Body of pancreas (tissue), 4 donors: Measurements from ENCODE around the gene DUOXA1. TPM values are rescaled to one million over a fixed set of nuclear protein-coding genes. Genes with fewer than 3 reads are reported as not detected.
"Not testable (repeated sequence)": the region's sequence is repeated elsewhere in the genome, so short reads cannot be mapped to it uniquely, and the experiment has no call there.

Source experiments
- ATAC-seq: fragments of 150-250 bp; one replicate; pipeline ENCODE4 v1.9.1; 2016
- DNase-seq, 4 donors: peaks; one replicate each; pipeline ENCODE4 v3.0.0-alpha.2; 2019
- H3K27ac ChIP-seq, 4 donors: fragments of 200-600 bp; sonication (generic); 1 replicate in 3 of 4; 2 replicates in 1 of 4; pipeline versions ENCODE4 v1.5.1 to v1.6.1; 2016 to 2019; ENCODE audit warnings: mild to moderate bottlenecking in 1 of 4, mixed read lengths in 1 of 4, moderate library complexity in 1 of 4
- H3K27me3 ChIP-seq, 2 donors: fragments of 200-600 bp; sonication (generic); one replicate each; pipeline ENCODE4 v1.6.0; 2016; ENCODE audit warnings: mild to moderate bottlenecking in 1 of 2
- H3K36me3 ChIP-seq, 2 donors: fragments of 200-600 bp; sonication (generic); replicated peaks in 1 of 2; 2 replicates each; pipeline ENCODE4 v1.5.1; 2016; ENCODE audit warnings: low read depth in 2 of 2; ENCODE audit not compliant: insufficient read depth in 1 of 2
- H3K4me1 ChIP-seq: fragments of 200-600 bp; sonication (generic); one replicate; pipeline ENCODE4 v1.6.0; 2016
- H3K4me3 ChIP-seq, 2 donors: fragments of 200-600 bp; sonication (generic); 1 replicate in 1 of 2; 2 replicates in 1 of 2; pipeline ENCODE4 v1.5.1; 2016 to 2019
- H3K9me3 ChIP-seq, 3 donors: fragments of 200-600 bp; sonication (generic); 1 replicate in 2 of 3; 2 replicates in 1 of 3; pipeline ENCODE4 v1.5.1; 2016
- POLR2A ChIP-seq, 3 donors: fragments of 450-650 bp; IDR thresholded peaks; one replicate each; pipeline ENCODE4 v1.6.1; 2016; ENCODE audit warnings: antibody characterized with exemption in 3 of 3, mild to moderate bottlenecking in 2 of 3
- WGBS, 2 donors: methylation state at CpG; one replicate each; pipeline ENCODE4 v1.1.5; 2017; 5-methylcytosine and 5-hydroxymethylcytosine counted together
- intact Hi-C: fragments of 100-400 bp; cut with DNase I; formaldehyde crosslinking; loops from one replicate; pipeline ENCODE4 v1.15.1; 2023
- total RNA-seq, 2 donors: library from RNA; depleted of rRNA; stranded (reverse); fragments of >200 nt; gene quantifications; one replicate each; pipeline ENCODE4 v1.1.0, GENCODE V29; 2016

DUOXA1 gene
- total RNA-seq, 2 donors from 2014 or later: not detected

DNA sequence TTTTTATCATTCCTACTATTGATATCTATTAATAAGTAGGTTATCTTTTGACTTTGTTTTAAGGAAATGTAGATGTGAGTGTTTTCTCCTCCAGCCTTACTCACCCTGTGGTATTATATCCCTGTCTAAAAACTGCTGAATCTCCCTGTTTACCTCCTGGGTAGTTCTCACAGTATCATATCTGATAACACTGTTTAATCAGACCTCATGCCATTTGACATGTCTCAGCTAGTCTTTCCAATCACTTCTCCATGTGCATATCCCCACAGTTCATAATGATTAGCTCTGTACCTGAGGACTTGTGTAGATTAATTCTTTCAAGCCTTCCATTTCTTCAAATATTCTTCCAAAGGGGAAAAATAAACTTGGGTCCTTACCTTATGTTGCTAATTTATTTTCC, 46.5 kb downstream of the DUOXA1 start:
- H3K36me3 ChIP-seq: no peaks in the 10 kb centered on the region
- intact Hi-C loops: no loop called here
- H3K4me1 ChIP-seq: peaks cover 28% of the 10 kb centered on the region
- no peak for DNase-seq
- H3K27ac ChIP-seq: no peak overlapping the region
- TF ChIP-seq POLR2A (IDR thresholded peaks at IDR 0.05): no peak
- no peaks in the 10 kb centered on the region for H3K9me3 ChIP-seq
- no peak overlapping the region for H3K4me3 ChIP-seq
- no peak for ATAC-seq
- H3K27me3 ChIP-seq: no peaks in the 10 kb centered on the region

DNA sequence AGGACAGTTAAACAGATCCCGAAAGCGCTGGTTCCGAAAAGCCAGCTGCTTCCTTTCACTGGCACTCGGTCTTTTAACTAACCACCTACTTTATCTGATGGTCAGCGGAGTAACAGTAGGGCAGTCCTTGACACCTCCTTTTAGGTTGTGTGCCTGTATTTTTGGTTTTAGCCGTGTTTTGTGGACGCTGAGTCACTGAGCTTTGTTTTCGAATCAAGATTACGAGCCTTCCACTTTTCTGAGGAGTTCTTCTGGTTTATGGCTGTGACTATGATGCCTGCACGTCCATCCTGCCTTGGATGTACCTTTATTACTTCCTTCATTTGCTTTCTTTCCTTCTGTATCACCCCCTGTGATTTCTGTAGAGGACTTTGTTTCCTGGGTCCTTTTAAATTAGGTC, 47.3 kb downstream of the DUOXA1 start:
- H3K4me3 ChIP-seq, H3K27ac ChIP-seq, ATAC-seq, H3K9me3 ChIP-seq, H3K27me3 ChIP-seq, intact Hi-C loops, H3K36me3 ChIP-seq, DNase-seq: not testable (repeated sequence)
- WGBS, 2 donors: 80 to 90% methylated on average over 5 to 6 of the region's 10 CpGs
- peaks cover 36% of the 10 kb centered on the region for H3K4me1 ChIP-seq

DNA sequence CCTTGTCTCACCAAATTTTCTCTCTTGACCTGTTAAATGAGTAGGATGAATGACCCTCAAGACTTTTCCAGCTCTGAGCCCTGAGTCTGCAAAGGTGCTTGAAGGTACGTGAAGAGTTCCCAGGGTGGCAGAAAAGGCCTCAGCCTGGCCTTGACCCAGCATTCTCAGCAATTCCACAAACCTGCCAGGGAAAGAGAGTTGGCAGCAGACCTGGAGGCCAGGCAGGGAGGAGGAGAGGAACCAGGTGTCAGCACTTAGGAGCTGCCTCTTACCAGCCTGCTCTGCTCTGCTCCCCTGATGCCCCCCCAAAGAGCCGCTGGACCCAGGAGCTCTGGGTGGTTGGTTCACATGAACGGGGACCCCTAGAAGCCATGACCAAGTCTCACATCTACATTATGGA, 49.1 kb downstream of the DUOXA1 start:
- intact Hi-C loops, H3K4me3 ChIP-seq, H3K27ac ChIP-seq, H3K36me3 ChIP-seq, H3K27me3 ChIP-seq, H3K9me3 ChIP-seq: not testable (repeated sequence)
- peak; percentile 39 for ATAC-seq
- peak; percentile 20 to 37 (median 26) for DNase-seq
- WGBS, 2 donors: 80 to 81% methylated on average over 2 to 3 of the region's 3 CpGs
- H3K4me1 ChIP-seq: peaks cover 40% of the 10 kb centered on the region

DNA sequence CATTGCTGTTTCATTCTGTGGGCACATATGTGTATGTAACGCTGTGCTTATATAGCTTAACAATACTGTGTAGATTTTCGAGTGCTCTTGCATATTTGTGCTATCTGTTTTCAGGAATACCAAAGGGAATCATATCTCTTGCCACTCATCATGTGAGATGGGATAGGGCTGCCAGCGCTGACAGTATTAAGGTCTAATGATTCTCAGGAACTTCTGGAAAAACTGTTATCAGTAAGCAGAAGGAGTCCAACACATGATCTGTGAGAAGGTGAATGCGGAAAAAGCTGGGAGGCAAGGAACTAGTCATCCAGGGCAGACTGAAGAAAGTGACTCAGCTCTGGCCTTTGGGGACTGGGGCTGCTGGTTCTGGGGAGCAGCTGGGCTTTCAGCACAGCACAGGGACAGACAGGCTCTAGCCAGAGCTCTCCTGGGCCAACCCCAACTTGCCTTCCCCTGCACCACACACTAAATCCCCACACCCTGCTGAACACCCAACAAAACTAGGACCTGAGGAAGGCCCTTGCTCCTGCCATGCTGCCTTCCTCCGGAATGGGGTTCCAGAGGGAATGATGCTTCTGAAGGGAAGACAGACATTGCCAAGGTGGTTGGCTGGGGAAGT, 49.9 kb downstream of the DUOXA1 start:
- H3K4me1 ChIP-seq: peaks cover 40% of the 10 kb centered on the region
- H3K4me3 ChIP-seq, H3K9me3 ChIP-seq, H3K27ac ChIP-seq, H3K36me3 ChIP-seq, H3K27me3 ChIP-seq, ATAC-seq, DNase-seq, intact Hi-C loops: not testable (repeated sequence)
- 86% methylated on average over 5 of the region's 5 CpGs for WGBS, 2 donors

DNA sequence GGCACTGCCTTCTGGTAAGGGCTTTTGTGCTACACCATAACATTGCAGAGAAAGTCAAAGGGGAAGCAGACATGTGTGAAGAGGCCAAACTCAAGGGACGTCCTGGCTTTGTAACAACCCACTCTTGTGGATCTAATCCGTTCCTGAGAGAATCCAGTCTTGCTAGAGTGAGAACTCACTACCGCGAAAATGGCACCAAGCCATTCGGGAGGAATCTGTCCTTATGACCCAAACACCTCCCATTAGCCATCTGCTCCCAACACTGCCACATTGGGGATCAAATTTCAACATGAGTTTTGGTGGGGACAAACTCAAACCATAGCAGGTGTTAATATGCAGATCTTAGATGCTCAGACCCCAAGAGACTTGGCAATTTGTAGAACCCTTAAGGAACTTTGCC, 50.5 kb downstream of the DUOXA1 start:
- H3K36me3 ChIP-seq, DNase-seq, H3K27ac ChIP-seq, H3K4me3 ChIP-seq, H3K9me3 ChIP-seq, H3K27me3 ChIP-seq, ATAC-seq, intact Hi-C loops: not testable (repeated sequence)
- peaks cover 39% of the 10 kb centered on the region for H3K4me1 ChIP-seq
- WGBS, 2 donors: 74 to 80% methylated on average over 5 of the region's 5 CpGs

DNA sequence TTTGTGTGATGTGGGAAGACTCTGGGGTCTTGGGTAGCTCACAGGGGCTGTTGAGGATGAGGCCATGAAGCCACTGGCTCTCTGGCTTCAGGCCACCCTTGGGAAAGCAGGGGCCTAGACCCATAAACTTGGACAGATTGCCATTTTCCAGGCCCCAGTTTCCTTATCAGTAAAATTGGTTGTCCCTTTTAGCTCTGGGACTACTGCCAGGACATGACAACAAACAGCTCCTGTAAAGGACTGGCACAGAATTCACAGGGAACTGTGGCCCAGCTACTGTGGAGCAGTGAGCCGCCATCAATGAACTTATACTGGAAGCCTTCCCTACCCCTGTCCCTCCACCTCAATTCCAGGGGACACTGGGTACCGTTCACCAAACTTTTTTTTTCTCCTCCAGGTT, 52.3 kb downstream of the DUOXA1 start:
- H3K9me3 ChIP-seq, H3K27me3 ChIP-seq, H3K36me3 ChIP-seq, H3K4me3 ChIP-seq, intact Hi-C loops: not testable (repeated sequence)
- Histone ChIP-seq H3K27ac (peak overlapping the region in 2 of 4 donors; percentile 59 to 60), H3K4me1 (peaks cover 27% of the 10 kb centered on the region)
- peak; percentile 63 for ATAC-seq
- WGBS, 2 donors: 21 to 41% methylated on average over 2 of the region's 2 CpGs
- DNase-seq: peak; percentile 48 to 76 (median 56)

DNA sequence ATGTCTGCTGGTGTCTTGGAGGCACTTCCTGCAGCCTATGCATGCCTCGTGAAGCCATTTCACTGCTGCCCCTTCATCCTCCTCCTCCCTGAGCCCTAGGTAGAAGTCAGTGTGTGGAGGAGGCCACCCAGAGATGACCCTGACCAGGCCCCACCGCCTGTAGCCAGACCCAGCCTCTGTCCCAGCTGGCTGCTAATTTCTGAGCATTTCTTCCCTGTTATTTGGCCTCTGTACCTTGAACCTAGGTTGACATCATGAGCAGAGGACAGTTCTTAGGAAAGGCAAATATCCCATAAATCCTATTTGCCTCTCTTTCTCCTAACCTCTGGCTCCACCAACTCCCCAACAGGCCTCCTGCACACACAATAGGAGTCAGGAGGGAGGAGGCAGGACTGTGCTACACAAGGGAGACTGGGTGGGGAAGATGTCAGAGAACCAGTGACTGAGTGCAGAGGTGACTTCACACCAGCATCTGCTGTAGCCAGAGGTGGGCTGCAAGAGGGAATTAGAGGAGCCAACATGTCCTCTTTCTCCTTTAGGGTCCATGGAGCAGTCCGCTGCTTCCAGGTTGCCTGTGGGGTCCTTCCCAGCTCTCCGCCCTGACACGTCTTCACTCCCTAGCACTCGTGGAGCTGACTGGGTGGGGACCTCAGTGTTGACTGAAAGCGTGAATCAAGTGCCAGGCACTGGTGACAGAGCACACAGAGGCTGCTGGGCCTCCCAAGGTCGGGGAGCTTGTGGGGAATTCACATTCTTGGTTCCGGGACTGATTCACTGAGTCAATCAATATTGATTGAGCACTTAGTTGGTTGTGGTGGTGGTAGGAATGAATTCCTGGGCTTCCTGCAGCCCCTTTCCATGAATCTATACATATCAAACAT, 54.0 kb downstream of the DUOXA1 start:
- H3K36me3 ChIP-seq, H3K9me3 ChIP-seq, DNase-seq, H3K27me3 ChIP-seq, H3K4me3 ChIP-seq, intact Hi-C loops, H3K27ac ChIP-seq: not testable (repeated sequence)
- H3K4me1 ChIP-seq: peaks cover 21% of the 10 kb centered on the region
- 80% methylated on average over 1 of the region's 9 CpGs for WGBS, 2 donors
- peak; percentile 54 for ATAC-seq

DNA sequence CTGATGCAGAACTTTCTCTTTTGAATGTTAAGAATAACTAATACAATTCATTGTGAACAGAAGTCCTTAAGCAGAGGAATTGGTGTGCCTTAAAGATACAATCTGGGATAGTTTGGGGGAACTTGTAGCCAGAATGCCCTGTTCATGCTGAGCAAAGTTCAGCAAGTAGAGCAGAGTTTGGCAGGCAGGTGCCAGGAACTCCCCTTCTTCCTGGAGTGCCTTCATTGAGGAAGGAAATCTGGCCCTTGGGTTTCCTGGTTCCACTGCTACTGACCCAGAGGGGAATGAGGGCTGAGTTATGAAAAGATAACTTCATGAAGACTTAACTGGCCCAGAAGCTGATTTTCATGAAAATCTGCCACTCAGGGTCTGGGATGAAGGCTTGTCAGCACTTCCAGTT, 56.1 kb downstream of the DUOXA1 start:
- H3K9me3 ChIP-seq, intact Hi-C loops, DNase-seq, H3K27me3 ChIP-seq, H3K4me3 ChIP-seq, H3K36me3 ChIP-seq: not testable (repeated sequence)
- H3K27ac ChIP-seq: peak overlapping the region in 1 of 4 donors; percentile 25
- ATAC-seq: peak; percentile 43
- peaks cover 12% of the 10 kb centered on the region for H3K4me1 ChIP-seq

DNA sequence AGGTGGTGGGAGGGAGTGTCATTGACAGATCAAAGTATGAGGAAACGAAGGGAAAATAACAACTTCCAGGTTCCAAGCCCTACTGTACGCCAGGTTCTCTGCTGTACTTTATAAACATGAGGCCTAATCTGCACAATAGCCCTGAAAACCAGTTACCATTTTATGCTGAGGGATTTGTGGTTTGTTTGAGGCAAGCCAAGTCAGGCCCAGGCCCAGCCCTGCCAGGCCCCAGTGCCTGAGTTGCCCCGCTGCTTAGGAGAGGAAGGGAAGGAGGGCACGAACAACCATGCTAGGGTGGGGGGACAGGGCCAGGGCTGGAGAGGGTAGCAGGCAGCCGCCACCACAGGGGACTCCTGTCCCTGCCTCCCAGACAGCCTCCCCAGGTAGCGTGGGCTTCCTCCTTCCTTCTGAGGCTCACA, 59.7 kb downstream of the DUOXA1 start:
- ATAC-seq, H3K4me1 ChIP-seq, H3K36me3 ChIP-seq, DNase-seq, intact Hi-C loops, H3K27me3 ChIP-seq, H3K4me3 ChIP-seq, H3K9me3 ChIP-seq: not testable (repeated sequence)
- 82 to 86% methylated on average over 3 to 4 of the region's 6 CpGs for WGBS, 2 donors
- peak overlapping the region in 1 of 4 donors; percentile 47 for H3K27ac ChIP-seq

Other genes starting within 250 kb of the DUOXA1 start
- gene TERB2, start 173.2 kb downstream of the DUOXA1 start, total RNA-seq: not detected
- 10 to 100 TPM in 1 of 2 donors, 1 to 10 TPM in 1; 9.3 to 18.1 TPM for gene SORD, start 106.7 kb downstream of the DUOXA1 start, total RNA-seq
- under 1 TPM; under 0.01 to 0.26 TPM for gene DUOX2, start 15.7 kb downstream of the DUOXA1 start, total RNA-seq
- not detected for gene DUOXA2, start 15.6 kb downstream of the DUOXA1 start, total RNA-seq
- under 1 TPM; 0.26 to 0.66 TPM for gene DUOX1, start 115 bp upstream of the DUOXA1 start, total RNA-seq
- 1 to 10 TPM; 2.0 to 2.9 TPM for gene SHF, start 58.1 kb upstream of the DUOXA1 start, total RNA-seq
- gene SLC28A2, start 122.4 kb upstream of the DUOXA1 start, total RNA-seq: 1 to 10 TPM in 1 of 2 donors, not detected in 1; 2.3 TPM
- 1,000 to 10,000 TPM; 1,064 to 1,447 TPM for gene GATM, start 248.7 kb upstream of the DUOXA1 start, total RNA-seq